ENCODE results near the gene UBE2R2.

The UBE2R2 gene

GRCh38 chr9:33926746-33927485 lies 110.0 kb downstream of the UBE2R2 start:
- H3K4me3 ChIP-seq (ENCODE audit: control insufficient read depth, low read depth, low read length): no peak overlapping the region
- TF ChIP-seq CTCF (IDR thresholded peaks at IDR 0.05; ENCODE audit: control insufficient read depth, insufficient read depth, low read depth, low read length, missing control alignments): no peak
- no peak for DNase-seq (ENCODE audit: low read depth)

- no peak overlapping the region for H3K4me3 ChIP-seq (ENCODE audit: control insufficient read depth, low read depth, low read length)
- no peak for TF ChIP-seq CTCF (IDR thresholded peaks at IDR 0.05; ENCODE audit: control insufficient read depth, insufficient read depth, low read depth, low read length, missing control alignments)
Observed at GRCh38 chr9:33927694-33928093, 110.7 kb downstream of the UBE2R2 start.

GRCh38 chr9:33931326-33931725 lies 114.4 kb downstream of the UBE2R2 start:
- no peak for TF ChIP-seq CTCF (IDR thresholded peaks at IDR 0.05; ENCODE audit: control insufficient read depth, insufficient read depth, low read depth, low read length, missing control alignments)
- H3K4me3 ChIP-seq (ENCODE audit: control insufficient read depth, low read depth, low read length): no peak overlapping the region
- DNase-seq (ENCODE audit: low read depth): no peak

More at GRCh38 chr9:33927694-33928093, 110.7 kb downstream of the UBE2R2 start:
- DNase-seq (ENCODE audit: low read depth): no peak

- DNase-seq (ENCODE audit: low read depth): no peak
- no peak for TF ChIP-seq CTCF (IDR thresholded peaks at IDR 0.05; ENCODE audit: control insufficient read depth, insufficient read depth, low read depth, low read length, missing control alignments)
Observed at GRCh38 chr9:33932078-33932807, 115.3 kb downstream of the UBE2R2 start.

GRCh38 chr9:33934188-33934878 lies 117.4 kb downstream of the UBE2R2 start:
- TF ChIP-seq CTCF (IDR thresholded peaks at IDR 0.05; ENCODE audit: control insufficient read depth, insufficient read depth, low read depth, low read length, missing control alignments): no peak
- H3K4me3 ChIP-seq (ENCODE audit: control insufficient read depth, low read depth, low read length): no peak overlapping the region
- no peak for DNase-seq (ENCODE audit: low read depth)

More at GRCh38 chr9:33932078-33932807, 115.3 kb downstream of the UBE2R2 start:
- no peak overlapping the region for H3K4me3 ChIP-seq (ENCODE audit: control insufficient read depth, low read depth, low read length)

Data from AG09309 (cell line).